ENCODE data around the gene CHST11.
A peak's percentile ranks its signal among the peaks of the same experiment; 100 is the strongest.

Gene CHST11

GRCh38 chr12:104627990-104628830 is 171.5 kb downstream of the CHST11 start:
- Mint-ChIP-seq H3K27ac (peak overlapping the region; percentile 73), H3K9me3 (no peaks in the 10 kb centered on the region), H3K4me3 (no peak overlapping the region), H3K27me3 (ENCODE audit: low read depth, poor library complexity) (peaks cover 5% of the 10 kb centered on the region), H3K36me3 (ENCODE audit: low read depth) (no peaks in the 10 kb centered on the region), H3K4me1 (peaks cover 79% of the 10 kb centered on the region)
- no peak for DNase-seq
- no peak for TF ChIP-seq CTCF (IDR thresholded peaks at IDR 0.05)

GRCh38 chr12:104628831-104629135 is 172.0 kb downstream of the CHST11 start:
- no peak for DNase-seq
- Mint-ChIP-seq H3K27ac (no peak overlapping the region), H3K36me3 (ENCODE audit: low read depth) (peaks cover 2% of the 10 kb centered on the region), H3K4me1 (peaks cover 75% of the 10 kb centered on the region), H3K27me3 (ENCODE audit: low read depth, poor library complexity) (peaks cover 8% of the 10 kb centered on the region), H3K9me3 (peaks cover 3% of the 10 kb centered on the region), H3K4me3 (no peak overlapping the region)
- no peak for TF ChIP-seq CTCF (IDR thresholded peaks at IDR 0.05)

GRCh38 chr12:104630230-104630670 is 173.5 kb downstream of the CHST11 start:
- peaks cover 11% of the 10 kb centered on the region for H3K36me3 Mint-ChIP-seq (ENCODE audit: low read depth)
- H3K9me3 Mint-ChIP-seq, result peaks cover 5% of the 10 kb centered on the region
- H3K4me3 Mint-ChIP-seq, result no peak overlapping the region
- H3K4me1 Mint-ChIP-seq, result peaks cover 75% of the 10 kb centered on the region
- peak overlapping the region; percentile 78 for H3K27ac Mint-ChIP-seq
- peaks cover 9% of the 10 kb centered on the region for H3K27me3 Mint-ChIP-seq (ENCODE audit: low read depth, poor library complexity)
- DNase-seq, result peak; percentile 30
- no peak for TF ChIP-seq CTCF (IDR thresholded peaks at IDR 0.05)

- peaks cover 67% of the 10 kb centered on the region for H3K4me1 Mint-ChIP-seq
- no peak for DNase-seq
- peaks cover 12% of the 10 kb centered on the region for H3K27me3 Mint-ChIP-seq (ENCODE audit: low read depth, poor library complexity)
- H3K9me3 Mint-ChIP-seq, result peaks cover 5% of the 10 kb centered on the region
- H3K4me3 Mint-ChIP-seq, result peak overlapping the region; percentile 21
- peaks cover 11% of the 10 kb centered on the region for H3K36me3 Mint-ChIP-seq (ENCODE audit: low read depth)
- no peak for TF ChIP-seq CTCF (IDR thresholded peaks at IDR 0.05)
- peak overlapping the region; percentile 80 for H3K27ac Mint-ChIP-seq
Measured at GRCh38 chr12:104631867-104632266, 175.1 kb downstream of the CHST11 start.

- DNase-seq, result no peak
- Mint-ChIP-seq H3K9me3 (peaks cover 5% of the 10 kb centered on the region), H3K36me3 (ENCODE audit: low read depth) (peaks cover 11% of the 10 kb centered on the region), H3K27ac (peak overlapping the region; percentile 60), H3K4me1 (peaks cover 63% of the 10 kb centered on the region), H3K4me3 (no peak overlapping the region), H3K27me3 (ENCODE audit: low read depth, poor library complexity) (peaks cover 12% of the 10 kb centered on the region)
- TF ChIP-seq CTCF (IDR thresholded peaks at IDR 0.05), result no peak
Measured at GRCh38 chr12:104632724-104633201, 176.0 kb downstream of the CHST11 start.

GRCh38 chr12:104634044-104634443 is 177.3 kb downstream of the CHST11 start:
- H3K27ac Mint-ChIP-seq, result no peak overlapping the region
- peaks cover 11% of the 10 kb centered on the region for H3K36me3 Mint-ChIP-seq (ENCODE audit: low read depth)
- peaks cover 10% of the 10 kb centered on the region for H3K27me3 Mint-ChIP-seq (ENCODE audit: low read depth, poor library complexity)
- no peak for DNase-seq
- H3K4me1 Mint-ChIP-seq, result peaks cover 52% of the 10 kb centered on the region
- no peak for TF ChIP-seq CTCF (IDR thresholded peaks at IDR 0.05)
- no peak overlapping the region for H3K4me3 Mint-ChIP-seq
- peaks cover 5% of the 10 kb centered on the region for H3K9me3 Mint-ChIP-seq

Data from nephron progenitor cell (in vitro differentiated cells).